Right lobe of liver (tissue), 6 donors: ENCODE results near the gene WBP2. TPM values are rescaled to one million over a fixed set of nuclear protein-coding genes. Genes with fewer than 3 reads are reported as not detected.
"Not testable (repeated sequence)": the region's sequence is repeated elsewhere in the genome, so short reads cannot be mapped to it uniquely, and the experiment has no call there.

Experiments
- ATAC-seq, 4 donors: fragments of 200-7000 bp; cut with Tn5 transposase; one replicate each; pipeline ENCODE4 v1.9.1; 2020; ENCODE audit warnings: mild to moderate bottlenecking in 4 of 4, moderate library complexity in 4 of 4
- DNase-seq, 3 donors: peaks; one replicate each; pipeline ENCODE4 v3.0.0-alpha.2; 2020
- H3K27ac ChIP-seq, 3 donors: fragments of 200-600 bp; one replicate each; pipeline ENCODE4 v1.8.0; 2022
- H3K27me3 ChIP-seq, 2 donors: fragments of 200-600 bp; one replicate each; pipeline ENCODE4 v1.8.0; 2022
- H3K36me3 ChIP-seq, 4 donors: fragments of 200-600 bp; sonication (generic) in 1 of 4; one replicate each; pipeline versions ENCODE4 v1.5.1 to v1.8.0; 2017 to 2022; ENCODE audit warnings: control low read depth in 1 of 4
- H3K4me1 ChIP-seq, 4 donors: fragments of 200-600 bp; sonication (generic) in 1 of 4; one replicate each; pipeline versions ENCODE4 v1.5.1 to v1.8.0; 2017 to 2022; ENCODE audit warnings: control low read depth in 1 of 4
- H3K4me3 ChIP-seq, 3 donors: fragments of 200-600 bp; one replicate each; pipeline ENCODE4 v1.8.0; 2022
- H3K9me3 ChIP-seq, 4 donors: fragments of 200-600 bp; sonication (generic) in 1 of 4; one replicate each; pipeline versions ENCODE4 v1.5.1 to v1.8.0; 2017 to 2022; ENCODE audit warnings: control low read depth in 1 of 4
- CTCF ChIP-seq, 4 donors: fragments of 200-600 bp in 3 of 4; fragments of 450-650 bp in 1 of 4; IDR thresholded peaks; one replicate each; pipeline versions ENCODE4 v1.5.1 to v1.8.0; 2016 to 2022; ENCODE audit warnings: antibody characterized with exemption in 4 of 4, mild to moderate bottlenecking in 2 of 4
- POLR2A ChIP-seq: fragments of 450-650 bp; IDR thresholded peaks from one replicate; pipeline ENCODE4 v1.6.1; 2017; ENCODE audit warnings: antibody characterized with exemption, mild to moderate bottlenecking
- WGBS: methylation state at CpG from one replicate; pipeline ENCODE4 v1.1.6; 2018; ENCODE audit warnings: low coverage, low lambda C conversion rate; ENCODE audit not compliant: insufficient coverage; ENCODE audit errors: missing lambda C conversion rate; 5-methylcytosine and 5-hydroxymethylcytosine counted together
- intact Hi-C, 2 donors: fragments of 100-400 bp; cut with DNase I; formaldehyde crosslinking; loops; one replicate each; pipeline versions ENCODE4 v1.11.2 to v1.14.1; 2022
- total RNA-seq, 6 experiments: library from RNA; depleted of rRNA in 2 of 6; stranded (reverse); fragments of >200 nt in 2 of 6; fragmentation: NEBNext Ultra II Directional in 3 of 6; extraction: Animal tissue kit (Norgen Biotek cat#: 25700) in 3 of 6; gene quantifications; one replicate each; pipeline versions ENCODE4 v1.1.0 to v1.2.4, GENCODE V29; 2016 to 2023
- donor health status: DM: no; HTN: yes; CAD: no.
- donor health status: DM: no; HTN: no; CAD: no.
- donor health status: DM: no; HTN: no; CAD: no.
- donor health status: DM: no; HTN: yes; CAD: no.
- donor health status: DM: no; HTN: yes; CAD: no.

WBP2 gene
- total RNA-seq, 6 experiments from 2014 or later: 57.5 to 99.2 (median 68.7) TPM

DNA sequence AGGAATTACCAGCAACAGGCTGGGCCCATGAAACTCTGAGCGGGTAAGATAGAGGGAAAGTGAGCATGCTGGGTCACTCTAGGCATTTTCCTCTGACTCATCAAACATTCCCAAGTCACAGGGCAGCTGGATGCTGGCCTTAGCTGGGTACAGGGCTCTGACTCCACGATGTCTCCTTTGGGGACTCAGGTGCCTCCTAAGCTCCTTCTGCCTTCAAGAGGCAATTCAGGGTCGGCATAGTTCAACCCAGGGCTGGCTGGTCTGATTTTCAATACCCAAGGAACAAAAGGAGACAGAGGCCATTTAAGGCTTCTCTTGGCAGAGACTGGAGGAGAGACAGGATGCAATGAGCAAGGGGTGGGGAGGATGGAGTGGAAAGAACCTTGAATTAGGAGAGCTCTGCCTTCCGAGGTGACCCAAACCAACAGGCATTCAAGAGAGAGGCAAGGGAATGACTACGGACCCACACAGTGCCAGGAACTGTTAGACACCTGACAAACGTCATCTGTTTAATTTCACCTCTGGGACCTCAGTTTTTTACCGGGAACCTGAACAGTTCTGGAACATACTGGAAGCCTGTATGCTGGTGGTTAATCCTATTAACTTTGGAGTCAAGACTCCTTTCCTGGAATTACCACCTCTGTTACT, 910 bp downstream of the WBP2 start:
- H3K9me3 ChIP-seq: no peaks in the 10 kb centered on the region
- H3K36me3 ChIP-seq: peaks cover 2 to 24% (median 13%) of the 10 kb centered on the region in 4 donors
- DNase-seq: peak in 2 of 3 donors; percentile 45 to 54
- peak overlapping the region; percentile 87 to 100 (median 97) for H3K27ac ChIP-seq
- intact Hi-C loops: no loop called here
- ATAC-seq: peak in 3 of 4 donors; percentile 9 to 32 (median 26)
- 13% methylated on average over 7 of the region's 7 CpGs for WGBS
- peak; percentile 60 for TF ChIP-seq POLR2A
- TF ChIP-seq CTCF (IDR thresholded peaks at IDR 0.05): no peak
- H3K4me1 ChIP-seq: peaks cover 0 to 55% (median 23%) of the 10 kb centered on the region in 4 donors
- H3K27me3 ChIP-seq: no peaks in the 10 kb centered on the region
- peak overlapping the region; percentile 64 to 98 (median 68) for H3K4me3 ChIP-seq

DNA sequence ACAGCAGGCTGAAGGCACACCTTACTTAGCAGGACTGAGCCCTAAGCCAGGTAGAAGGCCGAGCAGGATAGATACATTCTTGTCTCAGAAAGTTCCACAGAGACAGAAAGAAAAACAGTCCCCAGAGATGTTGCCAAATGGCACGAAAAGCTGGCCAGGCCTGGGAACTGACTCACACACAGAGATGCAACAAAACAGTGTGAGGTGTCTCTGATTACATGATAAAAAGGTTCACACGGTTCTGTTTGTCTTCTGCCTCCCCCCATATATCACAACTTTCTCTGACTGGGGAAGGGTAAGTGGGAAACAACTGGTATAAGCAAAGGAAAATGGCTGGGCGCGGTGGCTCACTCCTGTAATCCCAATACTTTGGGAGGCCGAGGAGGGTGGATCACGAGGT, 1.7 kb downstream of the WBP2 start:
- intact Hi-C loops: no loop called here
- Histone ChIP-seq H3K27me3 (no peaks in the 10 kb centered on the region), H3K9me3 (no peaks in the 10 kb centered on the region), H3K4me1 (peaks cover 0 to 60% (median 23%) of the 10 kb centered on the region in 4 donors), H3K27ac (peak overlapping the region; percentile 87 to 100 (median 97)), H3K36me3 (peaks cover 4 to 32% (median 16%) of the 10 kb centered on the region in 4 donors), H3K4me3 (peak overlapping the region in 2 of 3 donors; percentile 64 to 68)
- TF ChIP-seq CTCF (IDR thresholded peaks at IDR 0.05) (no peak), POLR2A (no peak)
- peak in 1 of 4 donors; percentile 1 for ATAC-seq
- DNase-seq: no peak
- WGBS: 60% methylated on average over 7 of the region's 7 CpGs

DNA sequence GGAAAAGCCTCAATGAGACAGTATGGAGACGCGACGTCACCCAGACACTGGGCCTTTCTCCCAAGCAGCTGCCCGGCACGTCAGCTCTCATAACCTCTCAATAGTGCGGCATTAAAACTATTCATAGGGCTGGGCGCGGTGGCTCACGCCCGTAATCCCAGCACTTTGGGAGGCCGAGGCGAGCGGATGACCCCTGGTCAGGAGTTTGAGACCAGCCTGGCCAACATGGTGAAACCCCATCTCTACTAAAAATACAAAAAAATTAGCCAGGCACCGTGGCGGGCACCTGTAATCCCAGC, 3.5 kb downstream of the WBP2 start:
- ATAC-seq, H3K4me3 ChIP-seq, intact Hi-C loops, H3K27me3 ChIP-seq, H3K9me3 ChIP-seq: not testable (repeated sequence)
- Histone ChIP-seq H3K27ac (peak overlapping the region; percentile 61 to 89 (median 85)), H3K36me3 (peaks cover 10 to 50% (median 27%) of the 10 kb centered on the region in 4 donors), H3K4me1 (peaks cover 0 to 72% (median 21%) of the 10 kb centered on the region in 4 donors)
- 85% methylated on average over 6 of the region's 15 CpGs for WGBS
- peak in 1 of 3 donors; percentile 49 for DNase-seq

DNA sequence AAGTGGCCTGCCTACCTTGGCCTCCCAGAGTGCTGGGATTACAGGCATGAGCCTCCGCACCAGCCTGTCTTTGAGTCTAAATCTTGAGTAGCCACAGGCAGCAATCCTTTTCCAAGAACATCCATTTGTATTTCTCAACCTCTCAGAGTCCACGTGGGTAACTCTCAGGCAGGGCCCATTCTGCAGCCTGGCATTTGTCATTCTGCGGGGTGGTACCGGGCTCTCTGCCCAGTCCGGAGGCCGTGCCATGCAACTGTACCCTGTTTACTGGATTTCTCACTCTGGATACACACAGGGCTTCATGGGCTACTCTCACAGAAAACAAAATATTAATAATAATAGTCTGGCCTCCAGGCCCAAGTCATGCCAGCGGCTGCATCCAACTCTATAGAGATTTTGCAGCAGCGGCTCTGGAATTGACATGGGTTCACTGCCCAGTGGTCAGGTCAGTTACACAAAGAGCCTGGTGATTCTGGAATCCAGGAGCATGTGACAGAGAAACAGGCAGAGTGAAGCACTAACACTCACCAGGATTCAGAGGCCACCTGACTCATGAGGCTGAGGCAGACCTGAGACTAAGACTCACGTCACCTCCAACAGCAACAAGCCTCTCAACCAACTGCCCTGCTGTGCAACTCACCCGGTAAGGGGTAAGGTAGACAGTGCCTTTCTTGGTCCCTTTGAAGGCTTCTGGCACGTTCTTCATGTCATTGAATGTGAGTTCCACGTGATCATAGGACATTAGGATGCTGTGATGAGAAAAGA, 4.0 kb downstream of the WBP2 start:
- Histone ChIP-seq H3K4me1 (peaks cover 0 to 73% (median 19%) of the 10 kb centered on the region in 4 donors), H3K4me3 (no peak overlapping the region), H3K9me3 (no peaks in the 10 kb centered on the region), H3K36me3 (peaks cover 10 to 55% (median 30%) of the 10 kb centered on the region in 4 donors), H3K27ac (peak overlapping the region; percentile 61 to 89 (median 85)), H3K27me3 (no peaks in the 10 kb centered on the region)
- peak; percentile 68 to 88 (median 87) for DNase-seq
- WGBS: 52% methylated on average over 8 of the region's 12 CpGs
- TF ChIP-seq CTCF (IDR thresholded peaks at IDR 0.05) (no peak), POLR2A (no peak)
- intact Hi-C loops: no loop called here
- peak; percentile 7 to 40 (median 30) for ATAC-seq

DNA sequence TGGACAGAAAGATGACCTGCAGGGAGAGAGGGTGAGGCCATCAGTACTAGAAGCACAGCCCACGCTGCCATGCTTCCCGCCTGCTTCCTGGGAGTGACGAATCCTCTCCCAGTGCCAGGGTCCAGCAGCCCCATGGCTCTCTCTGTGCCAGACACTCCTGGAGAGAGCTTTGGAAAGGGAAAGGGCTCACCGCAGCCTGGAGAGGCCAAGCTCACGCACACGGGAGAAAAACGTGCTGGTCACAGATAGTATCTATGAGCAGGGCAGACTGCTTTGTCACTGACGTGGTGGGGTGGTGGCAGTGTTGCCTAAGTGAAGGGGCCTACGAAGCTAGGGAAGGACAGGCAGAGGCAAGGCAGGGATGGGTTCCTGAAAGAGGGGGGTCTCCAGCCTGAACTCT, 5.4 kb downstream of the WBP2 start:
- WGBS: 74% methylated on average over 7 of the region's 9 CpGs
- TF ChIP-seq POLR2A (no peak), CTCF (IDR thresholded peaks at IDR 0.05) (no peak)
- intact Hi-C loops: no loop called here
- peaks cover 0 to 82% (median 22%) of the 10 kb centered on the region in 4 donors for H3K4me1 ChIP-seq
- no peak overlapping the region for H3K4me3 ChIP-seq
- DNase-seq: peak in 1 of 3 donors; percentile 48
- no peaks in the 10 kb centered on the region for H3K27me3 ChIP-seq
- H3K36me3 ChIP-seq: peaks cover 10 to 57% (median 31%) of the 10 kb centered on the region in 4 donors
- peak overlapping the region in 1 of 3 donors; percentile 31 for H3K27ac ChIP-seq
- H3K9me3 ChIP-seq: no peaks in the 10 kb centered on the region
- no peak for ATAC-seq
